IPS-11a (cell line): ENCODE measurements around the gene EIF5A2.
"Not testable (repeated sequence)": the region's sequence is repeated elsewhere in the genome, so short reads cannot be mapped to it uniquely, and the experiment has no call there.

Source experiments
- H3K4me3 ChIP-seq: one replicate; pipeline ENCODE4 v1.5.1; 2013; ENCODE audit warnings: low read depth, low read length, control low read depth

EIF5A2 gene

DNA sequence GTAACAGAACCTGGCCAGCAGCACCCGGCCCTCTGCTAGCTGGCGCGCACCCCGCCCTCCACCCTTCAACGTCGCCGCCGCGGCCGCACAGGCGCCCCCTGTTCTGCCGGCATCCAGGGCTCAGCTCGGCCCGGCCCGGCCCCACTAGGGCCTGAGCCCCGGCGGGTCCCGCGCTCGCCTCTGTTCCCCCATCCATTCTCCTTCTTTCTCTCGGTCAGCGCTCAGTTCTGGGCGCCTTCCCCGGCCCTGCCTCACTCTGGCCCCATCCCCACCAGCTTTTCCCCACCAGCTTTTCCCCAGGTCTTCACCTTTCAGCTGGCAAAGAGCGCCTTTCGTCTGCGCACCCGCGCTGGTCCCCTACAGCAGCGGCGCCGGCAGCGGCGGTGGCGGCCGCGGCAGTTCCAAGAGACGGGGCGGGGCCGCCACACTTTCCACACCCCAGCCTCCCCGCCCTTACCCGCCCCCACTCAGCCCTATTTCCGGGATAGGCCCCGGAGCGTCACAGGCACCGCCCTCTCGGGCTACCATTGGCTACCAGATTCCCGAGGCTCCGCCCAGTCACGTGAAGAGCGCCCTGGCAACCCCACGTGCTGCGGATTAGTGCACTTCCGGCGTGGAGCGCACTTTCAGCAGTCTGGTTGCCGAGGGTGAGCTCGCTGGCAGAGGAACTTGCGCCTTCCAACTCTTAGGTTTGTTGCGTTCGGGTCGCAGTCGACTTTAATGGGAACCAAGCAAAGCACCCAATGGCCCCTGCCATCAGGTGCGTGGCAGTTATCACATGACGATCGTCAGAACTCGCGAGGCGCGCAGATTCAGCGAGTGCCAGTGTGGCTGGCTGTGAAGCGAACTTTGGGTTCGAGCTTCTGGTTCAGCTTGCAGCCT is at the start of gene EIF5A2:
EIF5A2 (minus strand) TSS at position 403 of the 882 bp plus-strand sequence. CDS start 831 bp downstream, outside the sequence.
- H3K4me3 ChIP-seq = peak within 1 kb of the TSS; percentile 61

- H3K4me3 ChIP-seq = no peak overlapping the region
Observed at GRCh38 chr3:170956647-170957046, 48.2 kb upstream of the EIF5A2 start.

GRCh38 chr3:170953736-170954135 is 45.3 kb upstream of the EIF5A2 start:
- H3K4me3 ChIP-seq = no peak overlapping the region

GRCh38 chr3:170953229-170953628 is 44.8 kb upstream of the EIF5A2 start:
- H3K4me3 ChIP-seq = no peak overlapping the region

DNA sequence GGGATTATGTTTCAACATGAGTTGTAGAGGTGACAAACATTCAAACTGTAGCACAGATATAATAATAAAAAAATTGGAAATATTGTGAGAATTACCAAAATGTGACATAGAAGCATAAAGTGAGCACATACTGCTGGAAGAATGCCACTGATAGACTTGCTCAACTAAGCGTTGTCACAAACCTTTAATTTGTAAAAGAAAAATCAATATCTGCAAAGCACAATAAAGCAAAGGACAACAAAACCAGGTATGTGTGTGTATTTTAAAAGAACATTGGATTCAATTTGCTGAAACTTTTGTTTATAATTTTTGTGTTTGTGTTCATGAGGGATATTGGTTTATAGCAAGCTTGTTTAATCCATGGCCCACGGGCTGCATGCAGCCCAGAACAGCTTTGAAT is 40.8 kb upstream of the EIF5A2 start:
- no peak overlapping the region for H3K4me3 ChIP-seq

DNA sequence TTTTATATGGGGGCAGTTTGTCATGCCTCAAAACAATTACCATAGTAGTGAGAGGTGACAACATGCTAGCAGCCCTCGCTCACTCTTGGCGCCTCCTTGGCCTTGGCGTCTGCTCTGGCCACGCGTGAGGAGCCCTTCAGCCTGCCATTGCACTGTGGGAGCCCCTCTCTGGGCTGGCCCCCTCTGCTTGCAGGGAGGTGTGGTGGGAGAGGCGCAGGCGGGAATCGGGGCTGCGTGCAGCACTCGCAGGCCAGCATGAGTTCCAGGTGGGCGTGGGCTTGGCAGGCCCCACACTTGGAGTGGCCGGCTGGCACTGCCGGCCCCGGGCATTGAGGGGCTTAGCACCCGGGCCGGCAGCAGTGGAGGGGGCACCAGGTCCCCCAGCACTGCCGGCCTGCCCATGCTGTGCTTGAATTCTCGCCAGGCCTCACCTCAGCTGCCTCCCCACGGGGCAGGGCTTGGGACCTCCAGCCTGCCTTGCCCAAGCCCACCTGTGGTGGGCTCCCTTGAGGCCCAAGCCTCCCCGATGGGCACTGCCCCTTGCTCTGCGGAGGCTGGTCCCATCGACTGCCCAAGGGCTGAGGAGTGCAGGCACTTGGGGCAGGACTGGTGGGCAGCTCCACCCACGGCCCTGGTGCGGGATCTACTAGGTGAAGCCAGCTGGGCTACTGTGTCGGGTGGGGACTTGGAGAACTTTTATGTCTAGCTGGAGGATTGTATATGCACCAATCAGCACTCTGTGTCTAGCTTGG is 38.8 kb upstream of the EIF5A2 start:
- no peak overlapping the region for H3K4me3 ChIP-seq

DNA sequence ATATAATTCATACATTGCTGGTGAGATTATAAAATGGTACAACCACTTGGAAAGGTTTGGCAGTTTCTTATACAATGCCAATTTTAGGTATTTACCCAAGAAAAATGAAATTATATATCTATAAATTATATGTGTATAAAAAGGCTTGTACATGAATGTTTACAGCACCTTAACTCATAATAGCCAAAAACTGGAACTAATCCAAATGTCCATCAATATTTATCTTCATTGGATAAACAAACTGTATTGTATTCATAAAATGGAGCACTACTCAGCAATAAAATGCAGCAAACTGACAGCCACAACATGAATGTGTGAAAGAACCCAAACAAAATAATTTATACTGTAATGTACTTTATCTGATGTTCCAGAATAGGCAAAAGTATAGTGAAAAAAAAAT is 33.6 kb upstream of the EIF5A2 start:
- no peak overlapping the region for H3K4me3 ChIP-seq

- H3K4me3 ChIP-seq = no peak overlapping the region
Observed at GRCh38 chr3:170941551-170941950, 33.1 kb upstream of the EIF5A2 start.

DNA sequence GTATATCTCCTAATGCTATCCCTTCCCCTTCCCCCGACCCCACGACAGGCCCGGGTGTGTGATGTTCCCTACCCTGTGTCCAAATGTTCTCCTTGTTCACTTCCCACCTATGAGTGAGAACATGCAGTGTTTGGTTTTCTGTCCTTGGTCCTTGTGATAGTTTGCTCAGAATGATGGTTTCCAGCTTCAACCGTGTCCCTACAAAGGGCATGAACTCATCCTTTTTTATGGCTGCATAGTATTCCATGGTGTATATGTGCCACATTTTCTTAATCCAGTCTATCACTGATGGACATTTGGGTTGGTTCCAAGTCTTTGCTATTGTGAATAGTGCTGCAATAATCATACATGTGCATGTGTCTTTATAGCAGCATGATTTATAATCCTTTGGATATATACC is 24.6 kb upstream of the EIF5A2 start:
- not testable (repeated sequence) for H3K4me3 ChIP-seq

GRCh38 chr3:170923553-170923952 is 15.1 kb upstream of the EIF5A2 start:
- not testable (repeated sequence) for H3K4me3 ChIP-seq

- no peak overlapping the region for H3K4me3 ChIP-seq
Observed at GRCh38 chr3:170918715-170919114, 10.3 kb upstream of the EIF5A2 start.

DNA sequence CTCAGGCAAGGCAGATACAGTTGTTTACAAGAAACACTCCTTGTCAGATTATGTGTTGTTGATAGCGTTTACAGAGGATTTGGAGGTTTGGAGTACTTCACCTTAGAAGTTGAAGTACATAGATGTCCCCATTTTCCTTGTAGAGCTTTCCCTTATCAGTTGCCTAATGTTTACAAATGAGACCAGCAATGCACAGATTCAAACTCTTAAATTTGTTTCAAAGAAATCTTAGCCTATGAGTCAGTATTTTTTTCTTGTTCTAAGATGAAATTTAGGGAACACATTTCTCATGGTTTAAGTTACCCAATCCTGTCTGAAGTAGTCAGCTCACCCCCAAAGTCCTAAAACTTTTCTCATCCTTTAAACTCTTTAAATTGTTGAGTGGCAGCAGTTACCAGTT is 6.3 kb upstream of the EIF5A2 start:
- no peak overlapping the region for H3K4me3 ChIP-seq

GRCh38 chr3:170914212-170914611 is 5.8 kb upstream of the EIF5A2 start:
- no peak overlapping the region for H3K4me3 ChIP-seq

GRCh38 chr3:170911051-170911450 is 2.6 kb upstream of the EIF5A2 start:
- no peak overlapping the region for H3K4me3 ChIP-seq

GRCh38 chr3:170910542-170910941 is 2.1 kb upstream of the EIF5A2 start:
- no peak overlapping the region for H3K4me3 ChIP-seq

GRCh38 chr3:170909129-170909903 is 879 bp upstream of the EIF5A2 start:
- H3K4me3 ChIP-seq = no peak overlapping the region

GRCh38 chr3:170907637-170908234 is 701 bp downstream of the EIF5A2 start:
- H3K4me3 ChIP-seq = peak overlapping the region; percentile 61

GRCh38 chr3:170905862-170906261 is 2.6 kb downstream of the EIF5A2 start:
- H3K4me3 ChIP-seq = no peak overlapping the region

GRCh38 chr3:170903123-170903522 is 5.3 kb downstream of the EIF5A2 start:
- no peak overlapping the region for H3K4me3 ChIP-seq

GRCh38 chr3:170899455-170899854 is 9.0 kb downstream of the EIF5A2 start:
- no peak overlapping the region for H3K4me3 ChIP-seq

GRCh38 chr3:170897978-170898377 is 10.5 kb downstream of the EIF5A2 start:
- no peak overlapping the region for H3K4me3 ChIP-seq
